ENCODE results near the gene DOCK6. TPM values are rescaled to one million over a fixed set of nuclear protein-coding genes. Genes with fewer than 3 reads are reported as not detected.

DOCK6 gene
- polyA plus RNA-seq, 6 donors from 2014 or later: 0.18 to 0.87 (median 0.31) TPM; not detected in 1

DNA sequence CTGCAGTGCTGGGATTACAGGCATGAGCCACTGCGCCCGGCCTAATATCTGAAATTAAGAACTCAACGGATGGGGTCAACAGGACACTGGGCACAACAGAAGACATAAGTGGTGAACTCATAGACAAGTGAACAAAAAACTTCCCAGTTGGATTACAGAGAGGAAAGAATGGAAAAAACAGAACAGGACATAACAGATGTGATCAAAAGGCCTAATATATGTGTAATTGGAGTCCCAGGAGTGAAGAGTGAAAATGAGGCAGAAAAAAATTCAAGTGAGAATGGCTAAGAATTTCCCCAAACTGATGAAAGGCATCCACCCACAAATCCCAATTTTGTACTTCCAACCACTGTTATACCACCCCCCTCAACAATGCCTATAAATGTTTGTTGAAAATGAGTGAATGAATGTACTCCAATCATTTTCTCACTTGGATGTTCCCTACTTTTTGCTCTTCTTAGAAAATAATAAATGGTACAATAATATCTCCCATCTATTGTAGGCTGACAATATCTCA lies 41.2 kb downstream of the DOCK6 start:
- Mint-ChIP-seq H3K27ac (peak overlapping the region in 1 of 6 donors; percentile 65), H3K36me3 (peaks cover 16 to 22% of the 10 kb centered on the region in 2 donors), H3K4me1 (no peaks in the 10 kb centered on the region), H3K4me3 (no peak overlapping the region), H3K9me3 (peaks cover 4 to 19% (median 17%) of the 10 kb centered on the region in 7 donors), H3K27me3 (peaks cover 0 to 17% (median 0%) of the 10 kb centered on the region in 3 donors)
- no peak for ATAC-seq (ENCODE audit: low read depth in 2 of 2)
- no peak for DNase-seq

- H3K9me3 Mint-ChIP-seq: peaks cover 0 to 8% (median 2%) of the 10 kb centered on the region in 7 donors
- H3K36me3 Mint-ChIP-seq: no peaks in the 10 kb centered on the region
- peaks cover 0 to 13% (median 0%) of the 10 kb centered on the region in 3 donors for H3K27me3 Mint-ChIP-seq
- DNase-seq (no peak), ATAC-seq (ENCODE audit: low read depth in 2 of 2) (no peak)
- H3K27ac Mint-ChIP-seq: peak overlapping the region in 1 of 6 donors; percentile 72
- peak overlapping the region in 1 of 8 donors; percentile 74 for H3K4me3 Mint-ChIP-seq
- peaks cover 0 to 6% (median 2%) of the 10 kb centered on the region in 3 donors for H3K4me1 Mint-ChIP-seq
Measured at GRCh38 chr19:11214387-11214786, 47.9 kb downstream of the DOCK6 start.

- peaks cover 0 to 8% (median 0%) of the 10 kb centered on the region in 7 donors for H3K9me3 Mint-ChIP-seq
- H3K27me3 Mint-ChIP-seq: peaks cover 0 to 12% (median 0%) of the 10 kb centered on the region in 3 donors
- ATAC-seq (ENCODE audit: low read depth in 2 of 2): no peak
- no peak overlapping the region for H3K27ac Mint-ChIP-seq
- H3K4me1 Mint-ChIP-seq: peaks cover 9 to 11% (median 10%) of the 10 kb centered on the region in 3 donors
- H3K4me3 Mint-ChIP-seq: no peak overlapping the region
- no peaks in the 10 kb centered on the region for H3K36me3 Mint-ChIP-seq
- no peak for DNase-seq
Measured at GRCh38 chr19:11210656-11210928, 51.7 kb downstream of the DOCK6 start.

DNA sequence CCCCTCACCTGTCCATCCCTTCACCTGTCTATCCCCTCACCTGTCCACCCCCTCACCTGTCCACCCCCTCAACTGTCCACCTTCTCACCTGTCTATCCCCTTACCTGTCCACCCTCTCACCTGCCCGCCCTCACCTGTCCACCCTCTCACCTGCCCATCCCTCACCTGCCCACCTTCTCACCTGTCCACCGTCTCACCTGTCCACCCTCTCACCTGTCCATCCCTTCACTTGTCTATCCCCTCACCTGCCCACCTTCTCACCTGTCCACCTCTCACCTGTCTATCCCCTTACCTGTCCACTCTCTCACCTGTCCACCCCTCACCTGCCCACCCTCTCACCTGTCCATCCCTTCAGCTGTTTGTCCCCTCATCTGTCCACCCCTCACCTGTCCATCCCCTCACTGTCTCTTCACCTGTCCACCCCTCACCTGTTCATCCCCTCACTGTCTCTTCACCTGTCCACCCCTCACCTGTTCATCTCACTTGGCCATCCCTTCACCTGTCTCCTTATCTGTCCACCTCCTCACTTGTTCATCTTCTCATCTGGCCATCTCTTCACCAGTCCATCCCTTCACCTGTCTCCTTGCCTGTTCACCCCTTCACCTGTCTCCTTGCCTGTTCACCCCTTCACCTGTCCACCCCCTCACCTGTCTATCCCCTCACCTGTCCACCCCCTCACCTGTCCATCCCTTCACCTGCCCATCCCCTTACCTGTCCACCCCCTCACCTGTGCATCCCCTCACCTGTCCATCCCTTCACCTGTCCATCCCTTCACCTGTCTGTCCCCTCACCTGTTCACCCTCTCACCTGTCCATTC lies 52.3 kb downstream of the DOCK6 start:
- peaks cover 0 to 6% (median 0%) of the 10 kb centered on the region in 7 donors for H3K9me3 Mint-ChIP-seq

DNA sequence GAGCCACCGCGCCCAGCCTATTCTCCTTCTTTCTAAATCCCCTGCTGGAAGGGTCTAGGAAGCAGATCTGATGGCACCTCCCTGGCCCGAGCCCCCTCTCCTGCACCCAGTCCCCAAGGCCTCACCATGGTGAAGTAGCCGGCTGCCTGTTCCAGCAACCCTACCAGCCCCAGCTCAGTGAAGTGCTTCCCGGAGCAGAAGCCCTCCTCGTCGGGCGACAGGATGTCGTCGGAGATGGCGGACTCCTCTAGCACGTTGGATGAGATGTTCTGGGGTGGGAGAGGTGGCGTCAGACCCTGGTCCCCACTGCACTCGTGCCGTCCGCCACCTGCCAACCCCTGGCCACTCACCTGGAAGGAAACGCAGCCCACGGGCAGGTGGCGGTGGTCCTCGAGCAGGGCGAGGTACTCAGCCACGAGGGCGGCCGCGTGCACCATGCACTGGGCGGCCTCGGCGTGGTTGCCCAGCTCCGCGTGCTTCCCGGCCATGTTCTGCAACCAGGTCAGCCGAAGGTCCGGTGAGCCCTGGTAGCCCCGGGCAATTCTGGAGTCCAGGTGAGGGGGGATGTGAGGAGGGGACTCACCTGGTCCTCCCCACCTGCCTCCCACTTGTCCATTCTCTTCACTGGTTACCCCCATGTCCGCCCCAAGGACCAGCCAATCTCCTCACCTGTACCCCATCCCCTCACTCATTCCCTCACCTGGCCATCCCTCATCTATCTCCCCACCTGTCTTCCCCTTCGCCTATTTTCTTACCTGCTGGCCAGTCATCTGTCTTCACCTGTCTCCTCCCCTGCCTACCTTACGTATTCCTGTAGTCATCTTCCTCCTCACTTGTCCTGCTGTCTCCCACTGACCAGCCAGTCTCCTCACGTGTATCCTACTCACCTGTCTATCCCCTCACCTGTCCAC lies 53.5 kb downstream of the DOCK6 start:
- peaks cover 0 to 6% (median 0%) of the 10 kb centered on the region in 7 donors for H3K9me3 Mint-ChIP-seq
- peak overlapping the region in 1 of 6 donors; percentile 21 for H3K27ac Mint-ChIP-seq
- peaks cover 3 to 14% (median 8%) of the 10 kb centered on the region in 3 donors for H3K27me3 Mint-ChIP-seq
- DNase-seq: no peak
- H3K4me1 Mint-ChIP-seq: peaks cover 10 to 17% (median 16%) of the 10 kb centered on the region in 3 donors
- no peak for ATAC-seq (ENCODE audit: low read depth in 2 of 2)
- H3K36me3 Mint-ChIP-seq: no peaks in the 10 kb centered on the region
- no peak overlapping the region for H3K4me3 Mint-ChIP-seq

More for the DNA sequence above, 52.3 kb downstream of the DOCK6 start:
- Mint-ChIP-seq H3K4me3 (no peak overlapping the region), H3K4me1 (peaks cover 10 to 11% (median 11%) of the 10 kb centered on the region in 3 donors), H3K27ac (peak overlapping the region in 1 of 6 donors; percentile 89), H3K36me3 (no peaks in the 10 kb centered on the region), H3K27me3 (peaks cover 0 to 7% (median under 1%) of the 10 kb centered on the region in 3 donors)
- ATAC-seq (ENCODE audit: low read depth in 2 of 2): no peak
- DNase-seq: no peak

DNA sequence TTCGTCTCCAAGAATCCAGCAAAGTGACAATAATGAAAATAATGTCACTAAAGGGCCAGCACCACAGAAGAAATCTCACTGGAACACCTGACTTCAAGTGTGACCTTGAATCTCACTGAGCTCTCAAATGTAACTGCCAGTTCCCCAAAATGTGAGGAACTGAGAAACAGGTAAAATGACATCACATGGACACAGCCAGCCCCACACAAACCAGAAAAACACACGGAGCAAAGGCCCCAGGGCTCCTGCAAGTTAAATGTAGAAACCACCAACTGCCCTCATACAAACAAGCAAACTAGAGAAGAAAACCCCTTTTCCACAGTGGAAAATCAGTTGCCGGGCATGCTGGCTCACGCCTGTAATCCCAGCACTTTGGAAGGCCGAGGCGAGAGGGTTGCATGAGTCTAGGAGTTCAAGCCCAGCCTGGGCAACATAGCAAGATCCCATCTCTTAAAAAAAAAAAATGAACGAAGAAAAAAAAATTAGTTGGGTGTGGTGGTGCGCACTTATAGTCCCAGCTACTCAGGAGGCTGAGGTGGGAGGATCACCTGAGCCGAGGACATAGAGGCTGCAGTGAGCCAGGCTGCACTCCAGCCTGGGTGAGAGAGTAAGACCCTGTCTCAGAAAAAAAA lies 56.3 kb downstream of the DOCK6 start:
- H3K27me3 Mint-ChIP-seq: peaks cover 7 to 22% (median 18%) of the 10 kb centered on the region in 3 donors

DNA sequence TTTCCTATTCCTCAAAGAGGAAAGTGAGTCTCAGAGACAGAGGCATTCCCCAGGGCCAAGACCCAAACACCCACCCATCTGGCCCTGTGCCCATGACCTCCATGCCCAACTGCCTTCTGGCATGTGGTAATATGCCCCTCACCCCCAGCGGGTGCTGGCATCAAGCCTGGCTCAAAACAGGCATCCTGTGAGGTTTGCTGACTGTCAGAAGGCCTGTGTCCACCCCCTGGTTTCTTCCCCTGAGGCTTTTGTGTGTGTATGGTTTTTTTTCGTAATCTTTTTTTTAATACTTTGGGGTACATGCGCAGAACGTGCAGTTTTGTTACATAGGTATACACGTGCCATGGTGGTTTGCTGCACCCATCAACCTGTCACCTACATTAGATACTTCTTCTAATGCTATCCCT lies 57.4 kb downstream of the DOCK6 start:
- DNase-seq: no peak
- H3K27ac Mint-ChIP-seq: peak overlapping the region in 4 of 6 donors; percentile 4 to 19 (median 10)
- H3K9me3 Mint-ChIP-seq: peaks cover 0 to under 1% (median 0%) of the 10 kb centered on the region in 7 donors

More for the DNA sequence above, 56.3 kb downstream of the DOCK6 start:
- Mint-ChIP-seq H3K27ac (peak overlapping the region in 5 of 6 donors; percentile 3 to 96 (median 70)), H3K4me1 (peaks cover 8 to 23% (median 16%) of the 10 kb centered on the region in 3 donors), H3K36me3 (no peaks in the 10 kb centered on the region), H3K9me3 (peaks cover 0 to 6% (median 0%) of the 10 kb centered on the region in 7 donors), H3K4me3 (no peak overlapping the region)
- ATAC-seq (ENCODE audit: low read depth in 2 of 2) (peak; percentile 87 to 90), DNase-seq (peak; percentile 45)

GRCh38 chr19:11204076-11204602 lies 58.2 kb downstream of the DOCK6 start:
- DNase-seq: no peak
- Mint-ChIP-seq H3K27ac (peak overlapping the region in 2 of 6 donors; percentile 12 to 80), H3K9me3 (no peaks in the 10 kb centered on the region), H3K27me3 (peaks cover 7 to 23% (median 22%) of the 10 kb centered on the region in 3 donors), H3K4me3 (no peak overlapping the region), H3K4me1 (peaks cover 8 to 17% (median 16%) of the 10 kb centered on the region in 3 donors), H3K36me3 (no peaks in the 10 kb centered on the region)
- no peak for ATAC-seq (ENCODE audit: low read depth in 2 of 2)

More for the DNA sequence above, 57.4 kb downstream of the DOCK6 start:
- H3K27me3 Mint-ChIP-seq: peaks cover 7 to 23% (median 22%) of the 10 kb centered on the region in 3 donors
- H3K36me3 Mint-ChIP-seq: no peaks in the 10 kb centered on the region
- H3K4me3 Mint-ChIP-seq: no peak overlapping the region
- peaks cover 8 to 17% (median 16%) of the 10 kb centered on the region in 3 donors for H3K4me1 Mint-ChIP-seq
- no peak for ATAC-seq (ENCODE audit: low read depth in 2 of 2)

GRCh38 chr19:11203194-11204075 lies 58.9 kb downstream of the DOCK6 start:
- H3K9me3 Mint-ChIP-seq: no peaks in the 10 kb centered on the region
- H3K4me3 Mint-ChIP-seq: no peak overlapping the region
- peaks cover 8 to 17% (median 16%) of the 10 kb centered on the region in 3 donors for H3K4me1 Mint-ChIP-seq
- ATAC-seq (ENCODE audit: low read depth in 2 of 2) (peak; percentile 27 to 41), DNase-seq (peak; percentile 22)
- H3K27me3 Mint-ChIP-seq: peaks cover 7 to 27% (median 22%) of the 10 kb centered on the region in 3 donors
- no peaks in the 10 kb centered on the region for H3K36me3 Mint-ChIP-seq
- peak overlapping the region in 2 of 6 donors; percentile 8 to 44 for H3K27ac Mint-ChIP-seq

GRCh38 chr19:11202488-11203193 lies 59.7 kb downstream of the DOCK6 start:
- Mint-ChIP-seq H3K4me3 (peak overlapping the region in 1 of 8 donors; percentile 35), H3K9me3 (no peaks in the 10 kb centered on the region), H3K36me3 (no peaks in the 10 kb centered on the region), H3K27ac (peak overlapping the region in 3 of 6 donors; percentile 15 to 44 (median 38)), H3K27me3 (peaks cover 7 to 28% (median 22%) of the 10 kb centered on the region in 3 donors), H3K4me1 (peaks cover 11 to 17% (median 16%) of the 10 kb centered on the region in 3 donors)
- DNase-seq: no peak
- ATAC-seq (ENCODE audit: low read depth in 2 of 2): no peak

- no peak overlapping the region for H3K4me3 Mint-ChIP-seq
Measured at GRCh38 chr19:11201791-11202190, 60.5 kb downstream of the DOCK6 start.

More at GRCh38 chr19:11201791-11202190, 60.5 kb downstream of the DOCK6 start:
- Mint-ChIP-seq H3K9me3 (no peaks in the 10 kb centered on the region), H3K36me3 (no peaks in the 10 kb centered on the region), H3K4me1 (peaks cover 14 to 21% (median 18%) of the 10 kb centered on the region in 3 donors), H3K27ac (no peak overlapping the region), H3K27me3 (peaks cover 7 to 32% (median 23%) of the 10 kb centered on the region in 3 donors)
- DNase-seq (no peak), ATAC-seq (ENCODE audit: low read depth in 2 of 2) (no peak)
